H1 (cell line): ENCODE data around the gene PRICKLE1. TPM values are rescaled to one million over a fixed set of nuclear protein-coding genes. Genes with fewer than 3 reads are reported as not detected.

Experiments used
- CTCF ChIA-PET: fragments of 300-600 bp; sonication (Branson Sonifier 250); formaldehyde crosslinking; loops from one replicate; lab custom pipeline; 2021; ENCODE audit not compliant: partially characterized antibody; lab: Charles Lee
- POLR2A ChIA-PET: fragments of 300-600 bp; sonication (Branson Sonifier 250); formaldehyde crosslinking; loops from one replicate; lab custom pipeline; 2021; ENCODE audit warnings: inconsistent platforms; ENCODE audit not compliant: partially characterized antibody; lab: Charles Lee
- DNase-seq, 2 experiments: peaks; one replicate each; pipeline versions ENCODE4 v3.0.0 to v3.0.0-alpha.2; 2010 to 2022; ENCODE audit warnings: low spot score in 2 of 2, low read depth in 1 of 2, mixed read lengths in 1 of 2
- FAIRE-seq: peaks from 2 replicates; lab custom pipeline; 2011; peaks lifted over from hg19 to GRCh38; lab: Jason Lieb, UNC
- H2AFZ ChIP-seq: 2 replicates; pipeline ENCODE4 v1.8.1; 2012; ENCODE audit warnings: low read length, inconsistent platforms
- H2AK5ac ChIP-seq: 2 replicates; pipeline ENCODE4 v1.6.1; 2013; ENCODE audit warnings: low read depth, low read length
- H2BK120ac ChIP-seq: replicated peaks from 2 replicates; pipeline ENCODE3; 2013; ENCODE audit warnings: low read depth, low read length, inconsistent platforms
- H2BK12ac ChIP-seq: 2 replicates; pipeline ENCODE4 v1.6.1; 2013; ENCODE audit warnings: low read depth, low read length
- H2BK15ac ChIP-seq: 2 replicates; pipeline ENCODE4 v1.6.1; 2013; ENCODE audit warnings: low read length
- H2BK20ac ChIP-seq: 2 replicates; pipeline ENCODE4 v1.6.1; 2013; ENCODE audit warnings: low read length
- H2BK5ac ChIP-seq: 2 replicates; pipeline ENCODE4 v1.6.1; 2013; ENCODE audit warnings: low read depth, low read length
- H3K14ac ChIP-seq: 2 replicates; pipeline ENCODE4 v1.6.1; 2013; ENCODE audit warnings: inconsistent platforms; ENCODE audit not compliant: insufficient read length
- H3K18ac ChIP-seq: 2 replicates; pipeline ENCODE4 v1.6.1; 2013; ENCODE audit warnings: low read length; ENCODE audit errors: extremely low read depth
- H3K23ac ChIP-seq: 2 replicates; pipeline ENCODE4 v1.6.1; 2013; ENCODE audit warnings: inconsistent platforms; ENCODE audit not compliant: insufficient read length
- H3K23me2 ChIP-seq: 2 replicates; pipeline ENCODE4 v1.6.1; 2013; ENCODE audit warnings: low read depth, low read length
- H3K27ac ChIP-seq: 2 replicates; pipeline ENCODE4 v1.6.1; 2011; ENCODE audit warnings: low read depth, low read length, inconsistent platforms
- H3K27me3 ChIP-seq, 4 experiments: replicated peaks in 1 of 4; 1 replicate in 1 of 4; 2 replicates in 3 of 4; pipeline versions ENCODE4 v1.6.1 to v1.8.1; 2011 to 2013; ENCODE audit warnings: low read length in 3 of 4, mild to moderate bottlenecking in 3 of 4, inconsistent platforms in 2 of 4, mixed read lengths in 2 of 4, moderate library complexity in 1 of 4; ENCODE audit not compliant: control insufficient read depth in 3 of 4, insufficient read depth in 3 of 4; ENCODE audit errors: extremely low read depth in 1 of 4
- H3K36me3 ChIP-seq, 4 experiments: 2 replicates each; pipeline versions ENCODE4 v1.6.1 to v1.8.1; 2011 to 2013; ENCODE audit warnings: mild to moderate bottlenecking in 4 of 4, low read length in 3 of 4, moderate library complexity in 2 of 4, control low read depth in 1 of 4, inconsistent platforms in 1 of 4; ENCODE audit not compliant: insufficient read depth in 4 of 4, control insufficient read depth in 2 of 4
- H3K4ac ChIP-seq: replicated peaks from 2 replicates; pipeline ENCODE3; 2013; ENCODE audit warnings: low read length, low read depth, mixed read lengths, inconsistent platforms; ENCODE audit not compliant: insufficient read length
- H3K4me1 ChIP-seq, 4 experiments: replicated peaks in 1 of 4; 1 replicate in 1 of 4; 2 replicates in 3 of 4; pipeline versions ENCODE4 v1.6.1 to v1.8.1; 2011 to 2013; ENCODE audit warnings: low read length in 3 of 4, inconsistent platforms in 2 of 4, mixed read lengths in 1 of 4; ENCODE audit not compliant: insufficient read depth in 4 of 4, control insufficient read depth in 3 of 4
- H3K4me2 ChIP-seq, 2 experiments: 2 replicates each; pipeline versions ENCODE4 v1.6.1 to v1.8.1; 2011 to 2013; ENCODE audit warnings: low read depth in 2 of 2, low read length in 2 of 2, control low read depth in 1 of 2, inconsistent platforms in 1 of 2, mild to moderate bottlenecking in 1 of 2; ENCODE audit not compliant: insufficient read depth in 1 of 2
- H3K4me3 ChIP-seq, 4 experiments: fragments of 200-600, 300-600 bp in 1 of 4; sonication (generic), shearing (Covaris generic), sonication (Bioruptor Twin) in 1 of 4; 2 replicates each; pipeline versions ENCODE4 v1.5.1 to v1.8.1; 2011 to 2016; ENCODE audit warnings: low read length in 4 of 4, low read depth in 3 of 4, control low read depth in 2 of 4, inconsistent platforms in 2 of 4, mild to moderate bottlenecking in 2 of 4, mixed read lengths in 1 of 4, moderate library complexity in 1 of 4; ENCODE audit not compliant: insufficient read depth in 2 of 4; ENCODE audit errors: extremely low read depth in 1 of 4
- H3K56ac ChIP-seq: replicated peaks from 2 replicates; pipeline ENCODE3; 2013; ENCODE audit warnings: low read depth, mild to moderate bottlenecking, mixed read lengths, low read length, inconsistent platforms; ENCODE audit not compliant: insufficient read length
- H3K79me1 ChIP-seq: 2 replicates; pipeline ENCODE4 v1.6.1; 2013; ENCODE audit warnings: low read depth, low read length, control low read depth
- H3K79me2 ChIP-seq, 2 experiments: 2 replicates each; pipeline versions ENCODE4 v1.6.1 to v1.8.1; 2012 to 2013; ENCODE audit warnings: low read length in 2 of 2, mild to moderate bottlenecking in 2 of 2, inconsistent platforms in 1 of 2; ENCODE audit not compliant: insufficient read depth in 2 of 2, control insufficient read depth in 1 of 2
- H3K9ac ChIP-seq, 4 experiments: replicated peaks in 1 of 4; 1 replicate in 1 of 4; 2 replicates in 3 of 4; pipeline versions ENCODE4 v1.6.1 to v1.8.1; 2011 to 2013; ENCODE audit warnings: low read depth in 3 of 4, low read length in 3 of 4, control low read depth in 2 of 4, mild to moderate bottlenecking in 2 of 4, moderate library complexity in 2 of 4, inconsistent platforms in 1 of 4; ENCODE audit errors: extremely low read depth in 1 of 4
- H3K9me3 ChIP-seq, 2 experiments: 2 replicates each; pipeline versions ENCODE4 v1.6.1 to v1.8.1; 2012 to 2013; ENCODE audit warnings: mild to moderate bottlenecking in 2 of 2, moderate library complexity in 2 of 2, control low read depth in 1 of 2, inconsistent platforms in 1 of 2, low read depth in 1 of 2, low read length in 1 of 2, mixed read lengths in 1 of 2; ENCODE audit not compliant: insufficient read depth in 2 of 2
- H4K20me1 ChIP-seq, 2 experiments: replicated peaks in 1 of 2; 2 replicates each; pipeline versions ENCODE3 to v1.8.1; 2011 to 2013; ENCODE audit warnings: inconsistent platforms in 2 of 2, low read length in 2 of 2, mild to moderate bottlenecking in 1 of 2; ENCODE audit not compliant: insufficient read depth in 2 of 2, control insufficient read depth in 1 of 2
- H4K5ac ChIP-seq: 2 replicates; pipeline ENCODE4 v1.6.1; 2013; ENCODE audit warnings: low read length, low read depth, mixed read lengths, inconsistent platforms; ENCODE audit not compliant: insufficient read length
- H4K8ac ChIP-seq: 2 replicates; pipeline ENCODE4 v1.8.0; 2013; ENCODE audit warnings: mild to moderate bottlenecking, moderate library complexity, low read length, inconsistent platforms; ENCODE audit not compliant: insufficient read depth; ENCODE audit errors: extremely low read depth
- H4K91ac ChIP-seq: replicated peaks from 2 replicates; pipeline ENCODE3; 2013; ENCODE audit warnings: low read length, mixed read lengths, inconsistent platforms; ENCODE audit not compliant: insufficient read length
- CREB1 ChIP-seq: IDR thresholded peaks from 2 replicates; pipeline ENCODE4 v1.6.1; 2012; ENCODE audit warnings: inconsistent platforms
- EGR1 ChIP-seq: IDR thresholded peaks from 2 replicates; pipeline ENCODE4 v1.6.1; 2011; ENCODE audit warnings: low read depth, low read length, borderline replicate concordance
- EP300 ChIP-seq, 2 experiments: IDR thresholded peaks; 1 replicate in 1 of 2; 2 replicates in 1 of 2; pipeline ENCODE4 v1.6.1; 2011 to 2012; ENCODE audit warnings: low read depth in 2 of 2, low read length in 2 of 2, mild to moderate bottlenecking in 2 of 2, borderline replicate concordance in 1 of 2, inconsistent platforms in 1 of 2, moderate library complexity in 1 of 2
- GTF2F1 ChIP-seq: IDR thresholded peaks from 2 replicates; pipeline ENCODE4 v1.6.1; 2012; ENCODE audit warnings: low read depth, low read length, improper control_type of control experiment, borderline replicate concordance
- POLR2A ChIP-seq, 2 experiments: IDR thresholded peaks; 1 replicate in 1 of 2; 2 replicates in 1 of 2; pipeline ENCODE4 v1.6.1; 2011; ENCODE audit warnings: low read depth in 2 of 2, low read length in 2 of 2, mild to moderate bottlenecking in 2 of 2; ENCODE audit errors: control extremely low read depth in 1 of 2
- POLR2AphosphoS5 ChIP-seq: IDR thresholded peaks from 2 replicates; pipeline ENCODE4 v1.6.1; 2011; ENCODE audit warnings: low read depth, low read length
- TAF7 ChIP-seq: optimal IDR thresholded peaks from 2 replicates; pipeline ENCODE3; 2011; ENCODE audit warnings: low read depth, mild to moderate bottlenecking, inconsistent platforms, low read length, moderate library complexity, borderline replicate concordance
- TCF12 ChIP-seq: IDR thresholded peaks from 2 replicates; pipeline ENCODE4 v1.6.1; 2011; ENCODE audit warnings: low read depth, mild to moderate bottlenecking, low read length
- WGBS, 2 experiments: shearing (Covaris generic) in 1 of 2; methylation state at CpG; one replicate each; pipeline versions ENCODE4 v1.1.6 to v1.1.7; 2013 to 2015; ENCODE audit warnings: low lambda C conversion rate in 2 of 2, mixed read lengths in 2 of 2, inconsistent platforms in 1 of 2, low coverage in 1 of 2, missing lambda C conversion rate in 1 of 2; ENCODE audit not compliant: insufficient replicate concordance in 2 of 2, insufficient coverage in 1 of 2, insufficient read length in 1 of 2; ENCODE audit errors: extremely low coverage in 1 of 2, missing lambda C conversion rate in 1 of 2; 5-methylcytosine and 5-hydroxymethylcytosine counted together
- polyA plus RNA-seq, 7 experiments: library from polyadenylated mRNA; depleted of rRNA in 3 of 7; stranded (reverse) in 5 of 7; unstranded in 2 of 7; fragments of >200 nt in 5 of 7; fragments of 200-250 nt in 2 of 7; gene quantifications; 1 replicate in 5 of 7; 2 replicates in 1 of 7; 4 replicates in 1 of 7; pipeline versions ENCODE4 v1.2.1 to v1.2.3, GENCODE V29; 2011 to 2013; ENCODE audit warnings: missing spikeins in 2 of 7, mixed read lengths in 2 of 7
- total RNA-seq: library from RNA; stranded (reverse); fragmentation: NEBNext Ultra II Directional; extraction: Animal tissue kit (Norgen Biotek cat#: 25700); gene quantifications from 2 replicates; pipeline ENCODE4 v1.2.1, GENCODE V29; 2021
- TF ChIP-seq, protein P1 (sequence below): IDR thresholded peaks from 2 replicates; pipeline ENCODE4 v1.6.1; 2011; ENCODE audit warnings: low read length, improper control_type of control experiment

Gene PRICKLE1
- total and polyA plus RNA-seq, 2 of the 8 experiments (the other 6 are each of a cell fraction or from before 2014, with no cell fraction given), result 14.0 to 22.4 TPM

DNA sequence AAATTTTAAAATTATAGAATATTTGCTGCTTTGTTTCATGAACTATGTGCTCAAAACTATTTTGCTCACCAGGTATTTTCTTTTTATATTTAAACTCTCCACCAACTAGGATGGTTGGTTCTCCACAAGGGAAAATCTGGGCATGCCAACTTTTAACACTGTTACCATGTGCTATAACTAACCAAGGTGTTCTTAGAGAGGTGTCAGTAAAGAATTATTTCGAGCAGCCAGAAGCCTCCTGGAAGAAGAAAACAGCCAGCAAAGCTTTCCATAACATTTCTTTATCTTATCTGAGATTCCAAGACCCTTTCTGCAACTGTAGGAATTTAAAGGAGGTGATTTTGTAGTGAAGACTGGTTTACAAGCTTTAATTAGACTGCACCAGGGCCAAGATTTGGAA is 97.3 kb downstream of the PRICKLE1 start:
- Histone ChIP-seq H2AK5ac (no peak overlapping the region), H3K27ac (no peak overlapping the region), H2BK12ac (no peak overlapping the region), H2BK5ac (no peak overlapping the region), H2AFZ (no peak overlapping the region), H3K9me3 (no peaks in the 10 kb centered on the region), H3K23me2 (no peaks in the 10 kb centered on the region), H3K79me2 (no peaks in the 10 kb centered on the region), H3K18ac (no peak overlapping the region), H2BK15ac (no peak overlapping the region), H3K79me1 (no peaks in the 10 kb centered on the region), H3K9ac (no peak overlapping the region), H3K4me3 (no peak overlapping the region), H3K4me1 (peaks cover 0 to 3% (median 2%) of the 10 kb centered on the region in 4 experiments; a peak in 3 of 7 replicates), H2BK120ac (no peak overlapping the region), H3K23ac (no peak overlapping the region), H3K56ac (no peak overlapping the region), H3K14ac (no peak overlapping the region), H3K4me2 (no peak overlapping the region), H4K91ac (no peak overlapping the region), H4K8ac (no peak overlapping the region), H3K4ac (no peak overlapping the region), H3K27me3 (peaks cover 0 to 4% (median 3%) of the 10 kb centered on the region in 4 experiments; a peak in 2 of 7 replicates), H4K5ac (no peak overlapping the region), H3K36me3 (no peaks in the 10 kb centered on the region), H4K20me1 (no peaks in the 10 kb centered on the region), H2BK20ac (no peak overlapping the region)
- ChIA-PET CTCF (interaction anchor here (0.6 to 1.5 kb wide), 4 partner anchors 9 to 117 kb away, joined by 3 to 4 read pairs (median 3); no protein-coding TSS in a partner anchor), POLR2A (interaction anchor here (1.7 to 3.3 kb wide), 2 partner anchors 10 to 14 kb away, joined by 8 to 13 read pairs; no protein-coding TSS in a partner anchor)
- FAIRE-seq (no peak), DNase-seq (no peak)
- TF ChIP-seq TCF12 (no peak), POLR2AphosphoS5 (no peak), POLR2A (IDR thresholded peaks at IDR 0.05; ENCODE audit: control extremely low read depth in 1 of 2, low read depth in 2 of 2, low read length in 2 of 2) (no peak), EP300 (IDR thresholded peaks at IDR 0.05; ENCODE audit: borderline replicate concordance in 1 of 2, low read depth in 2 of 2, low read length in 2 of 2) (no peak), TAF7 (no peak), GTF2F1 (no peak), CREB1 (no peak), EGR1 (no peak)
- TF ChIP-seq, protein P1, sequence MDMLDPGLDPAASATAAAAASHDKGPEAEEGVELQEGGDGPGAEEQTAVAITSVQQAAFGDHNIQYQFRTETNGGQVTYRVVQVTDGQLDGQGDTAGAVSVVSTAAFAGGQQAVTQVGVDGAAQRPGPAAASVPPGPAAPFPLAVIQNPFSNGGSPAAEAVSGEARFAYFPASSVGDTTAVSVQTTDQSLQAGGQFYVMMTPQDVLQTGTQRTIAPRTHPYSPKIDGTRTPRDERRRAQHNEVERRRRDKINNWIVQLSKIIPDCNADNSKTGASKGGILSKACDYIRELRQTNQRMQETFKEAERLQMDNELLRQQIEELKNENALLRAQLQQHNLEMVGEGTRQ, result no peak
- WGBS, 2 experiments, result 100% methylated on average over 1 of the region's 1 CpG; no CpG with 5 or more reads in 1 of the 2 experiments
